ENCODE measurements around the gene NAALADL2.

Gene NAALADL2

GRCh38 chr3:175214216-175214615 lies 355.1 kb downstream of the NAALADL2 start:
- no peak for DNase-seq

- no peak for DNase-seq
Measured at GRCh38 chr3:175215833-175216232, 356.7 kb downstream of the NAALADL2 start.

- DNase-seq, result no peak
Measured at GRCh38 chr3:175222356-175222755, 363.2 kb downstream of the NAALADL2 start.

GRCh38 chr3:175224051-175224450 lies 364.9 kb downstream of the NAALADL2 start:
- no peak for DNase-seq

GRCh38 chr3:175226444-175226843 lies 367.3 kb downstream of the NAALADL2 start:
- DNase-seq, result no peak

GRCh38 chr3:175227126-175227525 lies 368.0 kb downstream of the NAALADL2 start:
- no peak for DNase-seq

GRCh38 chr3:175233957-175234940 lies 375.1 kb downstream of the NAALADL2 start:
- DNase-seq, result no peak

GRCh38 chr3:175238801-175239200 lies 379.7 kb downstream of the NAALADL2 start:
- DNase-seq, result no peak

GRCh38 chr3:175240921-175241320 lies 381.8 kb downstream of the NAALADL2 start:
- no peak for DNase-seq

- no peak for DNase-seq
Measured at GRCh38 chr3:175242243-175242642, 383.1 kb downstream of the NAALADL2 start.

GRCh38 chr3:175246234-175246633 lies 387.1 kb downstream of the NAALADL2 start:
- no peak for DNase-seq

GRCh38 chr3:175246766-175247165 lies 387.6 kb downstream of the NAALADL2 start:
- no peak for DNase-seq

- no peak for DNase-seq
Measured at GRCh38 chr3:175247629-175248028, 388.5 kb downstream of the NAALADL2 start.

GRCh38 chr3:175248832-175249231 lies 389.7 kb downstream of the NAALADL2 start:
- DNase-seq, result no peak

GRCh38 chr3:175255698-175256097 lies 396.6 kb downstream of the NAALADL2 start:
- DNase-seq, result no peak

GRCh38 chr3:175257123-175257522 lies 398.0 kb downstream of the NAALADL2 start:
- no peak for DNase-seq

- DNase-seq, result no peak
Measured at GRCh38 chr3:175258763-175259162, 399.6 kb downstream of the NAALADL2 start.

- no peak for DNase-seq
Measured at GRCh38 chr3:175260145-175260794, 401.1 kb downstream of the NAALADL2 start.

GRCh38 chr3:175266478-175266877 lies 407.3 kb downstream of the NAALADL2 start:
- no peak for DNase-seq

- no peak for DNase-seq
Measured at GRCh38 chr3:175267121-175267531, 408.0 kb downstream of the NAALADL2 start.

- no peak for DNase-seq
Measured at GRCh38 chr3:175267561-175267960, 408.4 kb downstream of the NAALADL2 start.

- DNase-seq, result no peak
Measured at GRCh38 chr3:175269394-175269793, 410.3 kb downstream of the NAALADL2 start.

GRCh38 chr3:175270198-175270837 lies 411.2 kb downstream of the NAALADL2 start:
- DNase-seq, result no peak

- no peak for DNase-seq
Measured at GRCh38 chr3:175270866-175271265, 411.7 kb downstream of the NAALADL2 start.
